ENCODE measurements around the gene SFPQ.
A peak's percentile ranks its signal among the peaks of the same experiment; 100 is the strongest.
"Not testable (repeated sequence)": the region's sequence is repeated elsewhere in the genome, so short reads cannot be mapped to it uniquely, and the experiment has no call there.

Gene SFPQ

GRCh38 chr1:35192853-35193664 is at the start of gene SFPQ:
TSS of gene SFPQ (minus strand) at chr1:35193145. CDS start at chr1:35193049, 96 bp downstream.
- DNase-seq = peak; percentile 99

- not testable (repeated sequence) for DNase-seq
Measured at GRCh38 chr1:35236772-35237171, 43.8 kb upstream of the SFPQ start.

- no peak for DNase-seq
Measured at GRCh38 chr1:35231287-35231686, 38.3 kb upstream of the SFPQ start.

- DNase-seq = no peak
Measured at GRCh38 chr1:35229587-35230360, 36.8 kb upstream of the SFPQ start.

- DNase-seq = no peak
Measured at GRCh38 chr1:35226546-35226945, 33.6 kb upstream of the SFPQ start.

- DNase-seq = no peak
Measured at GRCh38 chr1:35223084-35223630, 30.2 kb upstream of the SFPQ start.

GRCh38 chr1:35222322-35223083 is 29.6 kb upstream of the SFPQ start:
- no peak for DNase-seq

GRCh38 chr1:35220976-35221375 is 28.0 kb upstream of the SFPQ start:
- no peak for DNase-seq

- DNase-seq = no peak
Measured at GRCh38 chr1:35215346-35215745, 22.4 kb upstream of the SFPQ start.

GRCh38 chr1:35211120-35211414 is 18.1 kb upstream of the SFPQ start:
- DNase-seq = no peak

GRCh38 chr1:35210321-35211119 is 17.6 kb upstream of the SFPQ start:
- DNase-seq = no peak

- no peak for DNase-seq
Measured at GRCh38 chr1:35203295-35203694, 10.3 kb upstream of the SFPQ start.

GRCh38 chr1:35202048-35202719 is 9.2 kb upstream of the SFPQ start:
- DNase-seq = peak; percentile 79

GRCh38 chr1:35201631-35202030 is 8.7 kb upstream of the SFPQ start:
- no peak for DNase-seq

- DNase-seq = peak; percentile 55
Measured at GRCh38 chr1:35192056-35192852, 691 bp downstream of the SFPQ start.

- DNase-seq = no peak
Measured at GRCh38 chr1:35191429-35192055, 1.4 kb downstream of the SFPQ start.

- DNase-seq = no peak
Measured at GRCh38 chr1:35190784-35191183, 2.2 kb downstream of the SFPQ start.

- no peak for DNase-seq
Measured at GRCh38 chr1:35188578-35189392, 4.2 kb downstream of the SFPQ start.

GRCh38 chr1:35187816-35188342 is 5.1 kb downstream of the SFPQ start:
- no peak for DNase-seq
